NOMO-1 treated with dmso at 0.1 percent for 144 hours (cell line): ENCODE measurements around the gene SPRR1B.
"Not testable (repeated sequence)": the region's sequence is repeated elsewhere in the genome, so short reads cannot be mapped to it uniquely, and the experiment has no call there.

Experiments
- DNase-seq: peaks from one replicate; lab custom pipeline; 2025; ENCODE audit not compliant: unreplicated experiment; lab: John Stamatoyannopoulos, UW

Gene SPRR1B

DNA sequence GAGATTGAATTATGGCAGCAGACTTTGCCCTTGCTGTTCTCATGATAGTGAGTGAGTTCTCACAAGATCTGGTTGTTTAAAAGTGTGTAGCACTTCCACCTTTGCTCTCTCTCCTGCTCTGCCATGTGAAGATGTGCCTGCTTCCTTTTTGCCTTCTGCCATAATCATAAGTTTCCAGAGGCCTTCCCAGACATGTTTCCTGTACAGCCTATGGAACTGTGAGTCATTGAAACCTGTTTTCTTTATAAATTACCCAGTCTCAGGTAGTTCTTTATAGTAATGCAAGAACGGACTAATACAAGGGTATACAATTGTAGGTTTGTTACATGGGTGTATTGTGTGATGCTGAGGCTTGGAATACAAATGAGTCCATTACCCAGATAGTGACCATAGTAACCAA is 4.2 kb downstream of the SPRR1B start:
- no peak for DNase-seq

DNA sequence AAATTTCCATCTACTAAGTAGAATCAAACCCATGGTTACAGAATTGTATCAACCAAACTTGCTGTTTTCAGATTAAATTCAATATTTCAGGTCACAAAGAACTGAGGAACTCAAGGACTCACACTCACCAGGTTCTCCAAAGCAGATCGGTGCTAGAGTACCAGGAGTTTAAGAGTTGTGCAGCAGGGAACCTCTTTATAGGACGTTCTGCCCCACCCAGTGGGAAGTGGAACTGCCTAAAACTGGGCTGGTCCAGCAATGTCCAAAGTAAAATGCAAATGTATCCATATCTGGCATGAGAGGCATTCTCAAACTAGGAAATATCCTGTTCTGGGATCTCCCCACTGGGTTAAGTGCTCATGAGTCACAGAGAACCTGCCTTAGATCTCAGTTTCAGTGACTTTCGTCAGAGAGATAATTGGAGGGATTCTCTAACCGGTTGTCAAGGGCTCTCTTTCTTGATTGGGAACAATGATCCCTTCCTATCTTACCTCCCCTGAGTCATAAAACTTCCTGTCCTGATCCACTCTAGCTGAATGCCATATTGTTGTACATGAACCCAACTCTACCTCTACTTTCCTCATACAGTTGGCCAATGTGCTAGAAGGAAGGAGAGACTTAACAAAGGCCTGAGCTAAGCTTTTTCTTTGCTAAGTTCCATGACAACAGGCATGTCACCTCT is 10.1 kb downstream of the SPRR1B start, which contains the start of gene SPRR2D:
TSS of gene SPRR2D (minus strand) at position 171 of the 682 bp plus-strand sequence. CDS start 774 bp downstream, outside the sequence.
- no peak for DNase-seq

DNA sequence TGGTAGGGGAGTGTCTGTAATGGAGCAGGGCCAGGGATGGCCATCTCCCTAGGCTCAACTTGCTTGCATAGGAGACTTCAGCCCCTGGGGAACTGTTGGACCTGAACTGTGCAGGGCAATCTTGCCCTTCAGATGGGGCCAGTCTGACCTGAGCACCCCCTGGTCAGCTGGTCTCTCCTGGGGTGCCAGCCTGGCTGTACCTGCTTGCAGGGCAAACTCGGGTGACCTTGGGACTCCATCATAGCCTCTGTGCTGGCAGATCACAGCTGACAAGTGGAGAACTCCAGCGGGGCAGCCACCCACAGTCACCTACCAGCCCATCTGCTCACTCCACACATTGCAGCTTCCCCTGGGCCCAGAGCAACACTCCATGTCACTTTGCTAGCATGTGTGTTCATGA is 18.2 kb downstream of the SPRR1B start:
- DNase-seq = no peak

DNA sequence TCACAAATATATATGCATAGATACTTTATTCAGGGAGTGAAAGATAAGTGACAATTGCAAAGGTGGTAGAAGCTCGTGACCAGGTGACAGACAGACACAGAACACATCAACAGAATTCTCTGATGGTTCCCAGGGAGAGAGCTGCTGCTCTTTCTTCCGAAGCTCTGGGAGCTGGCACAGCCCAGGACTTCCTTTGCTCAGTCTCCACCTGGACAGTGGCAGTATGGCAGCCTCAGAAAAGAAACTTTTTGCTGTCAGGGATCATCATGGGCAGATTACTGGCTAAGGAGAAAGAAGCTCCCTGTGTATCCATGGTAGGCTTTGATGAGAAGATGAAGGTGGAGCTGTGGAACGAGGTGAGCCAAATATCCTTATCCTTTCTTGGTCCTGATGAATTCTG is 25.1 kb downstream of the SPRR1B start:
- not testable (repeated sequence) for DNase-seq

DNA sequence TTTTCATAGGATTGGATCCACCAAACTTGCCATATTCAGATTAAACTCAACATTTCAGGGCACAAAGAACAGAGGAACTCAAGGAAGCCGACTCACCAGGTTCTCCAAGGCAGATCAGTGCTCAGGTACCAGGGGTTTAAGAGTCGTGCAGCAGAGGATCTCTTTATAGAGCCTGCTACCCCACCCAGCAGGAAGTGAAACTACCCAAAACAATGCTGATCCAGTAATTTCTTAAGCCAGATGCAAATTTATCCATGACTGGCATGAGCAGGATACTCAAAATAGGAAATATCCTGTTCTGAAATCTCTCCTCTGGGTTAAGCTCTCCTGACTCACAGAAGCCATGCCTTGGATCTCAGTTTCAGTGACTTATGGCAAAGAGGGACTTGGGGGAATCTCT is 26.4 kb downstream of the SPRR1B start, which contains the start of gene SPRR2A:
TSS of gene SPRR2A (minus strand) at position 138 of the 400 bp plus-strand sequence. CDS start 777 bp downstream, outside the sequence.
- peak; percentile 9 for DNase-seq

DNA sequence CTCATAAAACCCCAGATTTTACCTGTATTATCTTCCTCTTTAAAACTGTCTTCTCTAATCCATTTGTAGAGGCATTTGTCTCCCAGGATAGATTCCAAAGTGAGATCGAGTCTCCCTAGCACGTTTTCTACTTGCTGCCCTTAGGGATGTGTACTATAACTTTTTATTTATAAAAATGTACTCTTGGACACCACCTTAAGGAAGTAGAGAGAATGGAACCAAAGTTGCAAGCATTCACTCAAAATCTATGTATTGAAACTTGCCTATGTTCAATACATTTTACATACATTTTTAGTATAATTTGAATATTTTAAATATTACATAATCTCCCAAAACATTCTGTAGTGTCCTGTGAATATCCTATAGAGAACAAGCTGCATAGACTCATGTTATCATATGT is 27.2 kb downstream of the SPRR1B start:
- no peak for DNase-seq

DNA sequence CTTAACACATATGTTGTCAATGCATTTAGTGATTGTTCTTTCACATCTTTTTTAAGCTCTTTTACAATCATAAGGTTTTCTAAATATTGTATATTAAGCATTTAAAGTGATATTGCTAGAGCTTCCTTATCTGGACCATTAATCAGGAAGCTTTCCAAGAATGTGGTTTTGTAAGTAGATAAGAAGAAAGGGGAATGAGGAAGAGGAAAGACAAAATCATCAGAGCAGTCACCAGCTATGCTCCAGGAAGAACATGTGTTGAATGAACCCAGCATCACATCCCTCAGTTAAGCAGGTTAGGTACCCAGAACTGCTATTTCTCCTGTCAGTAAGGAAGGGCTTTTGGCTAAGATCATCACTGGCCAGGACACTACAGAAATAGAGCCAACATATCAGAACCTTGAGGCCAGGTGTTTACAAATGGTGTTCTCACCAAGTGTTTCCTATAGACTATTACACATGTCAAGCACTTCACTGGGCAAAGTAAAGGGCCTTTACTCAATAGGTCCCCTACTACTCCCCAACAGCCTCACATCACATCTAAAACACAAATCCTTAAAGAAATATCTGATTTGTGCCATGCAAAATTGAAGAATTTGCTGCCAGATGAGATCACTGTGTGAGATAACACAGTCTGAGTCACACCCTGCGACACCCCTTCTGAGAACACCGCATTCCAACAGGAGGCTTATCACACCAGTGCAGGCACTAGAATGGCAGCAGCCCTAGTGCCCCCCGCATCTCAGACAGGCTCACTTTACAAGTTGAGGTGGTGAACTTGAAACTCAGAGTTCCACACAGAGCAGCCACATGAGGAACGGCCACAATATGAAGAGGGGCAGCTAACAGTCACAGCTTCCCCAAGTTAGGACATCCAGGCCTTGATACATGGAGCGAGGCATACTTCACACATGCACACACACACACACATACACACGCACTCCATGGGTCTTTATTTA is 28.1 kb downstream of the SPRR1B start:
- no peak for DNase-seq

DNA sequence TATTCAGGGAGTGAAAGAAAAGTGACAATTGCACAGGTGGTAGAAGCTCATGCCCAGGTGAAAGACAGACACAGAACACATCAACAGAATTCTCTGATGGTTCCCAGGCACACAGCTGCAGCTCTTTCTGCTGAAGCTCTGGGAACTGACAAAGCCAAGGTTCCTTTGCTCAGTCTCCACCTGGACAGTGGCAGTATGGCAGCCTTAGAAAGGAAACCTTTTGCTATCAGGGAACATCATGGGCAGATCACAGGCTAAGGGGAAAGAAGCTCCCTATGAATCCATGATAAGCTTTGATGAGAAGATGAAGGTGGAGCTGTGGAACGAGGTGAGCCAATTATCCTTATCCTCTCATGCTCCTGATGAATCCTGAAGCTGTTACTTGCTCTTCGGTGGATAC is 39.2 kb downstream of the SPRR1B start:
- DNase-seq = no peak

DNA sequence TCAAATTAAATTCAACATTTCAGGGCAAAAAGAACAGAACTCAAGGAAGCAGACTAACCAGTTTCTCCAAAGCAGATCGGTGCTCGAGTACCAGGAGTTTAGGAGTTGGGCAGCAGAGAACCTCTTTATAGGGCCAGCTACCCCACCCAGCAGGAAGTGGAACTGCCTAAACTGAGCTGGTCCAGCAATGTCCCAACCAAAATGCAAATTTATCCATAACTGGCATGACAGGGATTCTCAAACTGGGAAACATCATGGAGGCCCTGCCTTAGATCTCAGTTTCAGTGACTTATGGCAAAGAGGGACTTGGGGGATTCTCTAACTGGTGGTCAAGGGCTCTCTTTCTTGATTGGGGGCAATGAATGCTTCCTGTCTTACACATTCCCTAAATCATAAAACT is 40.5 kb downstream of the SPRR1B start, which contains the start of gene SPRR2B:
TSS of gene SPRR2B (minus strand) at position 101 of the 400 bp plus-strand sequence. CDS start 772 bp downstream, outside the sequence.
- DNase-seq = no peak

DNA sequence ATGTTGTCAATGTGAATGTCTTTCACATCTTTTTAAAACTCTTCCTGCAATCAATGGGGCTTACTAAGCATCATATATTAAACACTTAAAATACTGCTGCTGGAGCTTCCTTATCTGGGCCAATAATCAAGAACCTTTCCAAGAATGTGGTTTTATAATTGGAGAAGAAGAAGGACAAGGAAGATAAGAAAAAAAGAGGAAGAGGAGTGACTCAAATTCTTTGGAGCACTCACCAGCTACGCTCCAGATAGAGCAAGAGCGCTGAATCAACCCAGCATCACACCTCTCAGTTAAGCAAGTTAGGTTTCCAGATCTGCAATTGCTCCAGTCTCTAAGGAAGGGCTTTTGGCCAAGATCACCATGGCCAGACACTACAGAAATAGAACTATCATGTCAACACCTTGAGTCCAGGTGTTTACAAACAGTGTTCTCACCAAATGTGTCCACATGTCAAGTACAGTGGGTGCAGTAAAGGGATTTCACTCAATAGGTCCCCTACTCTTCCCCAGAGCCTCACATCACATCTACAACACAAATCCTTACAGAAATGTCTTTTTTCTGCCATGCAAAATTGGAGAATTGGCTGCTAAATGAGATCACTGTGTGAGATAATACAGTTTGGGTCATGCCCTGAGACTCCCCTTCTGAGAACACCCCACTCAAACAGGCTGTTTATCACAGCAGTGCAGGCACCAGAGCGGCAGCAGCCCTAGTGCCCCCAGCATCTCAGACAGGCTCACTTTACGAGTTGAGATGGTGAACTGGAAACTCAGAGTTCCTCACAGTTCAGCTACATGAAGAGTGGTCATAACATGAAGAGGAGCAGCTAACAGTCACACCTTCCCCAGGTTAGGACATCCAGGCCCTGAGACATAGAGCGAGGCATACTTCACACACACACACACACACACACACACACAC is 42.1 kb downstream of the SPRR1B start:
- no peak for DNase-seq

DNA sequence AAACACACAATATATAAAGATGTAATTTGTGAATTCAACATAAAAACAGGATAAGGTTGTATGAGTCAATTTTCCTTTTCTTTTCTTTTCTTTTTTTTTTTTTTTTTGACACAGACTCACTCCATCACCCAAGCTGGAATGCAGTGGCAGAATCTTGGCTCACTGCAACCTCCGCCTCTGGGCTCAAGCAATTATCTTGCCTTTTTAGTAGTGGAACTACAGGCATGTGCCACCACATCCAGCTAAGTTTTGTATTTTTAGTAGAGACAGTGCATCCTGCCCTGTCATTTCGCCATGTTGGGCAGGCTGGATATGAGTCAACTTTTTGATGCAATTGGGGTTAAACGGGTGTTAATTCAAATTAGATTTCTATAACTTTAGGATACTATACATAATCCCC is 50.7 kb downstream of the SPRR1B start:
- no peak for DNase-seq
